ENCODE measurements around the gene XPA. TPM values are rescaled to one million over a fixed set of nuclear protein-coding genes. Genes with fewer than 3 reads are reported as not detected.

The XPA gene
- total and polyA plus RNA-seq, 2 of the 13 experiments (the other 11 are each of a cell fraction or from before 2014, with no cell fraction given) = 2.3 to 15.2 TPM

GRCh38 chr9:97717866-97718265 lies 20.7 kb upstream of the XPA start:
- intact Hi-C loops (cut with micrococcal nuclease; ENCODE audit: unreplicated experiment) = no loop called here

More at GRCh38 chr9:97717866-97718265, 20.7 kb upstream of the XPA start:
- Histone ChIP-seq H3K9ac (ENCODE audit: insufficient read depth, low read depth, low read length) (no peak overlapping the region), H3K4me1 (ENCODE audit: insufficient read depth, low read length) (peaks cover 21% of the 10 kb centered on the region), H3K36me3 (replicated peaks in 1 of 2; ENCODE audit: control insufficient read depth in 1 of 2, insufficient read depth in 2 of 2, low read length in 2 of 2) (no peaks in the 10 kb centered on the region), H3K4me2 (ENCODE audit: low read depth, low read length) (no peak overlapping the region), H2AFZ (ENCODE audit: low read length) (no peak overlapping the region), H4K20me1 (ENCODE audit: insufficient read depth, low read length) (no peaks in the 10 kb centered on the region), H3K9me3 (ENCODE audit: low read length) (peaks cover 6% of the 10 kb centered on the region; the same call in 1 of the 2 replicates), H3K79me2 (ENCODE audit: insufficient read depth, low read length) (no peaks in the 10 kb centered on the region), H3K4me3 (replicated peaks in 1 of 3; ENCODE audit: insufficient read depth in 1 of 3, low read depth in 2 of 3, low read length in 3 of 3) (no peak overlapping the region), H3K27me3 (ENCODE audit: control insufficient read depth in 1 of 2, insufficient read depth in 2 of 2, low read length in 2 of 2) (no peaks in the 10 kb centered on the region), H3K27ac (ENCODE audit: extremely low read length, insufficient read depth, low read length) (no peak overlapping the region)
- ATAC-seq (no peak), DNase-seq (ENCODE audit: low spot score) (no peak), FAIRE-seq (no peak)
- ChIA-PET CTCF (ENCODE audit: low intra/inter-chr PET ratio, low total read pairs) (no interaction called here), POLR2A (no interaction called here)
- BruUV-seq (replicated peaks) = no TSS peak
- TF ChIP-seq HNRNPUL1 (IDR thresholded peaks at IDR 0.05; ENCODE audit: low read depth, low read length) (no peak), ZNF672 (CRISPR knock-in tag; IDR thresholded peaks at IDR 0.05) (no peak), RARG (CRISPR knock-in tag; IDR thresholded peaks at IDR 0.05; ENCODE audit: low read depth) (no peak), ZNF136 (CRISPR knock-in tag; IDR thresholded peaks at IDR 0.05; ENCODE audit: low read depth) (no peak), ZNF572 (CRISPR knock-in tag; IDR thresholded peaks at IDR 0.05) (no peak), MXI1 (IDR thresholded peaks at IDR 0.05; ENCODE audit: borderline replicate concordance, low read depth, low read length) (no peak), ISX (CRISPR knock-in tag; conservative IDR thresholded peaks at IDR 0.05) (no peak), HMGA1 (CRISPR knock-in tag; conservative IDR thresholded peaks at IDR 0.05) (no peak), TBP (CRISPR knock-in tag; IDR thresholded peaks at IDR 0.05) (no peak), ZNF296 (CRISPR knock-in tag; conservative IDR thresholded peaks at IDR 0.05) (no peak), ZNF292 (CRISPR knock-in tag; IDR thresholded peaks at IDR 0.05; ENCODE audit: borderline replicate concordance, low read depth) (no peak), JUND (CRISPR knock-in tag; IDR thresholded peaks at IDR 0.05) (no peak), FOXM1 (CRISPR knock-in tag; IDR thresholded peaks at IDR 0.05) (no peak), ZNF564 (CRISPR knock-in tag; IDR thresholded peaks at IDR 0.05) (no peak), GLI4 (CRISPR knock-in tag; IDR thresholded peaks at IDR 0.05; ENCODE audit: borderline replicate concordance) (no peak), ZNF691 (CRISPR knock-in tag; IDR thresholded peaks at IDR 0.05; ENCODE audit: borderline replicate concordance, low read depth) (no peak)
- TF ChIP-seq, protein P1, sequence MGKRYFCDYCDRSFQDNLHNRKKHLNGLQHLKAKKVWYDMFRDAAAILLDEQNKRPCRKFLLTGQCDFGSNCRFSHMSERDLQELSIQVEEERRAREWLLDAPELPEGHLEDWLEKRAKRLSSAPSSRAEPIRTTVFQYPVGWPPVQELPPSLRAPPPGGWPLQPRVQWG (CRISPR knock-in tag; IDR thresholded peaks at IDR 0.05; ENCODE audit: borderline replicate concordance, low read depth) = no peak
- TF ChIP-seq, protein P2, sequence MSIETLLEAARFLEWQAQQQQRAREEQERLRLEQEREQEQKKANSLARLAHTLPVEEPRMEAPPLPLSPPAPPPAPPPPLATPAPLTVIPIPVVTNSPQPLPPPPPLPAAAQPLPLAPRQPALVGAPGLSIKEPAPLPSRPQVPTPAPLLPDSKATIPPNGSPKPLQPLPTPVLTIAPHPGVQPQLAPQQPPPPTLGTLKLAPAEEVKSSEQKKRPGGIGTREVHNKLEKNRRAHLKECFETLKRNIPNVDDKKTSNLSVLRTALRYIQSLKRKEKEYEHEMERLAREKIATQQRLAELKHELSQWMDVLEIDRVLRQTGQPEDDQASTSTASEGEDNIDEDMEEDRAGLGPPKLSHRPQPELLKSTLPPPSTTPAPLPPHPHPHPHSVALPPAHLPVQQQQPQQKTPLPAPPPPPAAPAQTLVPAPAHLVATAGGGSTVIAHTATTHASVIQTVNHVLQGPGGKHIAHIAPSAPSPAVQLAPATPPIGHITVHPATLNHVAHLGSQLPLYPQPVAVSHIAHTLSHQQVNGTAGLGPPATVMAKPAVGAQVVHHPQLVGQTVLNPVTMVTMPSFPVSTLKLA (IDR thresholded peaks at IDR 0.05) = no peak
- TF ChIP-seq, protein P3, sequence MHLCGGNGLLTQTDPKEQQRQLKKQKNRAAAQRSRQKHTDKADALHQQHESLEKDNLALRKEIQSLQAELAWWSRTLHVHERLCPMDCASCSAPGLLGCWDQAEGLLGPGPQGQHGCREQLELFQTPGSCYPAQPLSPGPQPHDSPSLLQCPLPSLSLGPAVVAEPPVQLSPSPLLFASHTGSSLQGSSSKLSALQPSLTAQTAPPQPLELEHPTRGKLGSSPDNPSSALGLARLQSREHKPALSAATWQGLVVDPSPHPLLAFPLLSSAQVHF (CRISPR knock-in tag; IDR thresholded peaks at IDR 0.05) = no peak
- in situ Hi-C loops (cut with HindIII; ENCODE audit: extremely low pct_ligation_motif_present, low pct_unique_long_range_greater_than_20kb) = no loop called here
- 19% methylated on average over 3 of the region's 3 CpGs for WGBS (ENCODE audit: low lambda C conversion rate)

Measured in HepG2 (cell line).